ENCODE results near the gene EXD2.

The EXD2 gene

GRCh38 chr14:69261761-69262331 is 70.5 kb downstream of the EXD2 start:
- H3K9me3 ChIP-seq (ENCODE audit: control insufficient read depth, low read length), result no peaks in the 10 kb centered on the region
- peaks cover 43% of the 10 kb centered on the region for H3K27me3 ChIP-seq (replicated peaks; ENCODE audit: control insufficient read depth, insufficient read depth, low read length, poor library complexity, severe bottlenecking)
- no peak overlapping the region for H3K4me3 ChIP-seq (ENCODE audit: insufficient read depth, low read depth, low read length, poor library complexity, severe bottlenecking)
- no peak for DNase-seq
- H3K27ac ChIP-seq (ENCODE audit: insufficient read depth, low read length, poor library complexity, severe bottlenecking), result no peak overlapping the region
- no peaks in the 10 kb centered on the region for H3K36me3 ChIP-seq (ENCODE audit: control insufficient read depth, insufficient read depth, low read length)
- H3K4me1 ChIP-seq (ENCODE audit: control insufficient read depth, insufficient read depth, low read length, poor library complexity, severe bottlenecking), result peaks cover 9% of the 10 kb centered on the region

- H3K27me3 ChIP-seq (replicated peaks; ENCODE audit: control insufficient read depth, insufficient read depth, low read length, poor library complexity, severe bottlenecking), result peaks cover 43% of the 10 kb centered on the region
- no peak overlapping the region for H3K4me3 ChIP-seq (ENCODE audit: insufficient read depth, low read depth, low read length, poor library complexity, severe bottlenecking)
Observed at GRCh38 chr14:69262516-69262915, 71.2 kb downstream of the EXD2 start.

DNA sequence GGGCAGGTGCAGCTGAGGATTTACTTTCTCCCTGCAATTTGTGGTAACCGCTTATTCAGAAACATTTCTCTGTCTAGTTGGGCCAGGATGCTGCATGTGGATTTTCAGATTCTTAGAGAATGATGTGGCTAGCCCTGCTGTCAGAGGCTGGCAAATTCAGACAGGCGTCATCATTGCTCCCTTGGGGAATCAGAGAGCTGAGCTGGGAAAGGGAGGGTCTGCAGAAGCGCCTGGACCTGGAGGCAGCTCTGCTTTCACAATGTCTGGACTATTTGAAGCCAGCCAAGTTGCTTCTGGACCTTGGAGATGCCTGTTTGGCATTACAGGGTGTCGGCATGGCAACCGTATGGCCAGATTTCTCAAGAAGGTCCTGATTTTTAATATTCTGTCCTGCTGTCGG is 72.1 kb downstream of the EXD2 start:
- peaks cover 9% of the 10 kb centered on the region for H3K4me1 ChIP-seq (ENCODE audit: control insufficient read depth, insufficient read depth, low read length, poor library complexity, severe bottlenecking)
- no peak overlapping the region for H3K4me3 ChIP-seq (ENCODE audit: insufficient read depth, low read depth, low read length, poor library complexity, severe bottlenecking)
- H3K27me3 ChIP-seq (replicated peaks; ENCODE audit: control insufficient read depth, insufficient read depth, low read length, poor library complexity, severe bottlenecking), result peaks cover 41% of the 10 kb centered on the region
- H3K36me3 ChIP-seq (ENCODE audit: control insufficient read depth, insufficient read depth, low read length), result no peaks in the 10 kb centered on the region
- no peaks in the 10 kb centered on the region for H3K9me3 ChIP-seq (ENCODE audit: control insufficient read depth, low read length)
- no peak overlapping the region for H3K27ac ChIP-seq (ENCODE audit: insufficient read depth, low read length, poor library complexity, severe bottlenecking)
- DNase-seq, result no peak

More at GRCh38 chr14:69262516-69262915, 71.2 kb downstream of the EXD2 start:
- DNase-seq, result no peak
- no peaks in the 10 kb centered on the region for H3K36me3 ChIP-seq (ENCODE audit: control insufficient read depth, insufficient read depth, low read length)
- no peak overlapping the region for H3K27ac ChIP-seq (ENCODE audit: insufficient read depth, low read length, poor library complexity, severe bottlenecking)
- no peaks in the 10 kb centered on the region for H3K9me3 ChIP-seq (ENCODE audit: control insufficient read depth, low read length)
- H3K4me1 ChIP-seq (ENCODE audit: control insufficient read depth, insufficient read depth, low read length, poor library complexity, severe bottlenecking), result peaks cover 9% of the 10 kb centered on the region

- Histone ChIP-seq H3K9me3 (ENCODE audit: control insufficient read depth, low read length) (no peaks in the 10 kb centered on the region), H3K36me3 (ENCODE audit: control insufficient read depth, insufficient read depth, low read length) (no peaks in the 10 kb centered on the region), H3K4me1 (ENCODE audit: control insufficient read depth, insufficient read depth, low read length, poor library complexity, severe bottlenecking) (peaks cover 9% of the 10 kb centered on the region), H3K27ac (ENCODE audit: insufficient read depth, low read length, poor library complexity, severe bottlenecking) (no peak overlapping the region), H3K4me3 (ENCODE audit: insufficient read depth, low read depth, low read length, poor library complexity, severe bottlenecking) (no peak overlapping the region), H3K27me3 (replicated peaks; ENCODE audit: control insufficient read depth, insufficient read depth, low read length, poor library complexity, severe bottlenecking) (peaks cover 37% of the 10 kb centered on the region)
- DNase-seq, result no peak
Observed at GRCh38 chr14:69263771-69264170, 72.5 kb downstream of the EXD2 start.

- DNase-seq, result no peak
- no peak overlapping the region for H3K4me3 ChIP-seq (ENCODE audit: insufficient read depth, low read depth, low read length, poor library complexity, severe bottlenecking)
- H3K27me3 ChIP-seq (replicated peaks; ENCODE audit: control insufficient read depth, insufficient read depth, low read length, poor library complexity, severe bottlenecking), result peaks cover 13% of the 10 kb centered on the region
- H3K36me3 ChIP-seq (ENCODE audit: control insufficient read depth, insufficient read depth, low read length), result no peaks in the 10 kb centered on the region
- H3K9me3 ChIP-seq (ENCODE audit: control insufficient read depth, low read length), result no peaks in the 10 kb centered on the region
- no peak overlapping the region for H3K27ac ChIP-seq (ENCODE audit: insufficient read depth, low read length, poor library complexity, severe bottlenecking)
- H3K4me1 ChIP-seq (ENCODE audit: control insufficient read depth, insufficient read depth, low read length, poor library complexity, severe bottlenecking), result no peaks in the 10 kb centered on the region
Observed at GRCh38 chr14:69266572-69267345, 75.5 kb downstream of the EXD2 start.

DNA sequence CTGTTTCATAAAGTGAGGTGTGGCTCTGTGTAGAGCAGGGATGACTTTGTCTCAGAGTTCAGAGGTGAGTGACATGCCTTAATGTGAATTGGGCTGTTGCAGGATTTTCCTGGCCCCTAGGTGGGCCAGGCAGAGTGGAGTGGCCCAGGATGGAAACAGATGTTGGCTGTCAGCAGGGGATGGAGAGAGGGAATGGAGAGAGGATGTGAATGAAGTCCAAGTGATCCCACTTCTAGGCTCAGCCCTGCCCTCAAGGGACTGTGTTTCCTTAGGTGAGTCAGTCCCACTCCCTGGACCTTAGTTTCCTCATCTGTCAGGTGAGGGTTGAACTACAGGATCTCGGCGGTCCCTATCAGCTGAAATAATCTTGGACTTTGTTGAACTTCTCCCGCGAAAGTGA is 76.2 kb downstream of the EXD2 start:
- no peaks in the 10 kb centered on the region for H3K9me3 ChIP-seq (ENCODE audit: control insufficient read depth, low read length)
- no peak overlapping the region for H3K27ac ChIP-seq (ENCODE audit: insufficient read depth, low read length, poor library complexity, severe bottlenecking)
- H3K36me3 ChIP-seq (ENCODE audit: control insufficient read depth, insufficient read depth, low read length), result no peaks in the 10 kb centered on the region
- no peak overlapping the region for H3K4me3 ChIP-seq (ENCODE audit: insufficient read depth, low read depth, low read length, poor library complexity, severe bottlenecking)
- no peak for DNase-seq
- H3K4me1 ChIP-seq (ENCODE audit: control insufficient read depth, insufficient read depth, low read length, poor library complexity, severe bottlenecking), result no peaks in the 10 kb centered on the region
- H3K27me3 ChIP-seq (replicated peaks; ENCODE audit: control insufficient read depth, insufficient read depth, low read length, poor library complexity, severe bottlenecking), result peaks cover 5% of the 10 kb centered on the region

DNA sequence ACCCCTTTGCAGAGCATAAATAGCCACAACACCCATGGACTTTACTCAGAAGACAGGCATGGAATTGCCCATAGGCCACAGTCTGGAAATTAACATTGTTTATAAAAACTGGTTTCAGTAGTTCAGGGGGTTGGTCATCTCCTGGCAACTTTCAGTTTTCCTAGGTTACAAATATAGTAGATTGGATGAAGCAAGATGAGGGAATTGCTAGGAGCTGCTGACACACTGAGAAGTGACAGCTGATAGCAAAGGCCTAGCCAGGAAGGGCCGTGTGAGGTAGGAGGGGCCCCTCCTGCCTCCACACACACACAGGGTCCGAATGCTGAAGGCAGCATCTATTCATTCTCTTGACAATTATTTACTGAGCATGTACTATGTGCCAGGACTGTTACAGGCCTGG is 76.9 kb downstream of the EXD2 start:
- Histone ChIP-seq H3K4me1 (ENCODE audit: control insufficient read depth, insufficient read depth, low read length, poor library complexity, severe bottlenecking) (no peaks in the 10 kb centered on the region), H3K36me3 (ENCODE audit: control insufficient read depth, insufficient read depth, low read length) (no peaks in the 10 kb centered on the region), H3K9me3 (ENCODE audit: control insufficient read depth, low read length) (no peaks in the 10 kb centered on the region), H3K4me3 (ENCODE audit: insufficient read depth, low read depth, low read length, poor library complexity, severe bottlenecking) (no peak overlapping the region), H3K27ac (ENCODE audit: insufficient read depth, low read length, poor library complexity, severe bottlenecking) (no peak overlapping the region), H3K27me3 (replicated peaks; ENCODE audit: control insufficient read depth, insufficient read depth, low read length, poor library complexity, severe bottlenecking) (peaks cover 3% of the 10 kb centered on the region)
- no peak for DNase-seq

GRCh38 chr14:69268763-69269162 is 77.5 kb downstream of the EXD2 start:
- H3K4me3 ChIP-seq (ENCODE audit: insufficient read depth, low read depth, low read length, poor library complexity, severe bottlenecking), result no peak overlapping the region
- H3K27me3 ChIP-seq (replicated peaks; ENCODE audit: control insufficient read depth, insufficient read depth, low read length, poor library complexity, severe bottlenecking), result no peaks in the 10 kb centered on the region
- no peaks in the 10 kb centered on the region for H3K36me3 ChIP-seq (ENCODE audit: control insufficient read depth, insufficient read depth, low read length)
- no peak overlapping the region for H3K27ac ChIP-seq (ENCODE audit: insufficient read depth, low read length, poor library complexity, severe bottlenecking)
- no peak for DNase-seq
- H3K9me3 ChIP-seq (ENCODE audit: control insufficient read depth, low read length), result no peaks in the 10 kb centered on the region
- H3K4me1 ChIP-seq (ENCODE audit: control insufficient read depth, insufficient read depth, low read length, poor library complexity, severe bottlenecking), result no peaks in the 10 kb centered on the region

GRCh38 chr14:69269381-69269780 is 78.1 kb downstream of the EXD2 start:
- Histone ChIP-seq H3K27me3 (replicated peaks; ENCODE audit: control insufficient read depth, insufficient read depth, low read length, poor library complexity, severe bottlenecking) (no peaks in the 10 kb centered on the region), H3K4me3 (ENCODE audit: insufficient read depth, low read depth, low read length, poor library complexity, severe bottlenecking) (no peak overlapping the region), H3K4me1 (ENCODE audit: control insufficient read depth, insufficient read depth, low read length, poor library complexity, severe bottlenecking) (no peaks in the 10 kb centered on the region), H3K9me3 (ENCODE audit: control insufficient read depth, low read length) (no peaks in the 10 kb centered on the region), H3K36me3 (ENCODE audit: control insufficient read depth, insufficient read depth, low read length) (no peaks in the 10 kb centered on the region), H3K27ac (ENCODE audit: insufficient read depth, low read length, poor library complexity, severe bottlenecking) (no peak overlapping the region)
- no peak for DNase-seq

DNA sequence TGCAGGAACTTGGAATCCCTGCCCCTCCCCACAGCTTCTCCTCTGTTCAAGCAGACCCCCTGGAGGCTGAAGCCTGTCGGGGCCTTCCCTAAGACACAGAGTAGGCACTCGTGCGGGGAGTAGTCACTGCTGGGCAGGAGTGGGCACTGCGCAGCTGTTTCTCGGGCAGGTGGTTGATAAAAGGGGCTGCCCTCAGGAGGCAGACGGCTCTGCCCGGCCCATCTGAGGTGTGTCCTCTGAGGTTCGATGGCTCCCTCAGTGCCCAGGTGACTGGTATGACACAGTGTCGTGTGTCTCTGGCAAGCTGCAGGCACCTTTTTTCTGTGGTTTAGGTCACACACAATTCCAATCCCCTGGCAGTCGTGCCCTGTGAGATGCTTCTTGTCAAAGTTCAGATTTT is 78.8 kb downstream of the EXD2 start:
- Histone ChIP-seq H3K27ac (ENCODE audit: insufficient read depth, low read length, poor library complexity, severe bottlenecking) (no peak overlapping the region), H3K36me3 (ENCODE audit: control insufficient read depth, insufficient read depth, low read length) (no peaks in the 10 kb centered on the region), H3K4me3 (ENCODE audit: insufficient read depth, low read depth, low read length, poor library complexity, severe bottlenecking) (no peak overlapping the region), H3K27me3 (replicated peaks; ENCODE audit: control insufficient read depth, insufficient read depth, low read length, poor library complexity, severe bottlenecking) (no peaks in the 10 kb centered on the region), H3K9me3 (ENCODE audit: control insufficient read depth, low read length) (no peaks in the 10 kb centered on the region), H3K4me1 (ENCODE audit: control insufficient read depth, insufficient read depth, low read length, poor library complexity, severe bottlenecking) (no peaks in the 10 kb centered on the region)
- DNase-seq, result no peak
